GM21576 (cell line): ENCODE data around the gene ANKRD13D.
"Not testable (repeated sequence)": the region's sequence is repeated elsewhere in the genome, so short reads cannot be mapped to it uniquely, and the experiment has no call there.

Experiments used
- ATAC-seq: cut with Tn5 transposase; IDR thresholded peaks from one replicate; pipeline ENCODE4 v1.9.1; 2021; ENCODE audit warnings: mild to moderate bottlenecking, moderate library complexity; ENCODE audit not compliant: unreplicated experiment

Gene ANKRD13D

DNA sequence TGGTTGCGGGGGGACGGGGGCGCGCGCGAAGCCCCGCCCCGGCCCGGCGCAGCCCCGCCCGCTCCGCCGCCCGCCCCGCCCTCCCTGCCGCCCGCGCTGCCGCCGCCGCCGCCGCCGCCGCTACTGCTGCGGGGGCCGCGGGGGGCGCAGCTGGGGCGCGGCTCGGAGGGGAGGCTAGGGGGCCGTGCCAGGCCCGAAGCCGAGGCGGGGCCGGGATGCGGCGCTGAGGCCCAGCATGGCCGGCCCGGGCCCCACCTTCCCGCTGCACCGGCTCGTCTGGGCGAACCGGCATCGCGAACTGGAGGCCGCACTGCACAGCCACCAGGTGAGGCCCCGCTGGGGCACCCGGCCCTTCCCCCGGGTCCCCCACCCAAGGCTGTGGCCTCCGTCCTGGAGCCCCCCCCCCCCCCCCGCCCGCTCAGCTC lies at the start of gene ANKRD13D:
Gene ANKRD13D (plus strand): TSS at position 78 of the 425 bp plus-strand sequence. CDS start 158 bp downstream, at position 236.
- ATAC-seq = peak; percentile 5

DNA sequence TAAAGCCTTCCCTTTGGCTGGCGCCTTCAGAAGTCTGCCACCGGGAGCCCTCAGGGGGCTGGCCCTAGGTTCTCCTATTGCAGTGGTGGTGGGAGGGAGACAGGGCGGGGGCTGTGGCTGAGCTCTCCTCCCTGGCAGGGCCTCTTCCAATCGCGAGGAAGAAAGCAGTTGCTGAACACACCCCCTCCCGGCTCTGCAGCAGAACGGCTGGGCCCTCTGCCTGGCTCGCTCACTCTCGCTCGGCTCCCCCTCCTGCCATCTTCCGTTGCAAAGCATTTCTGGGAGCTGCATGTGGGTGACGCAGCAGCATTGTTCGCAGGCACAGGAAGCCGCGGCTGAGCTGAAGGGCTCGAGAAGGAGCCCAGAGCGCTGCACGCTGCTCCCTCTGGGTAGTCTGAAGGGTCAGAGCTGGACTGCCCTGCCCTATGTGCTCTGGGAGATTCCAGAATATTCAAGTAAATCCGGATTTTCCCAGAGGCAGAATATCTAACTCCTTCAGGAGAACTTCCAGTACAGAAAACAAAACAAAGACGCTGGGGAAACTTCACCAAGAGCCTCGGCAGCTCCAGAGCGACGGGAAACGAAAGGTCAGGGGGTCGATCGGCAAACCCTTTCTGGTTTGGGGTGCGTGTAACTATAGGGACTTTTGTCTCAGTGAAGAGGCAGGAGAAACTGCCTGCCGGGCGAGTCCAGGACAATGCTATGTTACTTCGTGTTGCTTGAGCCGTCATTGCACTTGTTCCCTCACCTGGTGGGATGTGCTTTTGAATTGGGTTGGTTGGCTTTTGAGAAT lies 49.1 kb upstream of the ANKRD13D start:
- peak; percentile 84 for ATAC-seq

DNA sequence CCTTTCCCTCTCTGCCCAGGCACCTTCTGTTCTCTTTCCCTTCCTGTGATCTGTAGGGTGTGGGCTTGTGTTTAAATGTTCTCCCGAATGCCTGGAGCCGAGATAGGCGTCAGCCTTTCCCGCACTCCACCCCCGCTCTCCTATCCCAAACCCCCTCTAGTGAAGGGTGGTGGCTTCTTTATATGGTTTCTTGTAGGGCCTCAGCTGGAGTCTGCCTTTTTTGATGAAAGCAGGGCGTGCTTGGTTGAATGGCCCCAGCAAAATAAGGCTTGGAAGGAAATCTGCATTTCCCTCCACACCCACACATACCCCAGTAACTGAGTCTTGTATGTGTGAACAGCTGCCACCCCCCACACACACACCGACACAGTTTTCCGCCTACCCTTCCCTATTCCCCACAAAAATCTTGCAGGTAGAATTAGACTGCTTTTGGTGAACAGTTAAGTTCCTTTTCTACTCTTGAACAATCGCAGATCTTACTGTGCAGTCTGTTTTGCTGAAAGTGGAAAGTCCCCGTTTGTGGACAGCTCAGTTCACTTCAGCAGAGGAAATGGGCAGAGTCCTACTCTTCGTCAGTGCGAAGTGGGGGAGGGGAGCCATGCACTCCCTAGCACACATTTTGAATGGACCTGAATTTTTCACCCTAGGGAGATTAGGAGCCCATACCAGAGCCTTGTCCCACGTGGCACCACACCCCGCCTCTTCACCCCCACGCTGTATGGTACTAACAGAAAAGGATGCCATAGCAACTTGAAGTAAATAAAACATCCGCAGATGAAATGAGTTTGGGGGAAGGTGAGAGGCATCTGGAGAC lies 48.3 kb upstream of the ANKRD13D start:
- no peak for ATAC-seq

DNA sequence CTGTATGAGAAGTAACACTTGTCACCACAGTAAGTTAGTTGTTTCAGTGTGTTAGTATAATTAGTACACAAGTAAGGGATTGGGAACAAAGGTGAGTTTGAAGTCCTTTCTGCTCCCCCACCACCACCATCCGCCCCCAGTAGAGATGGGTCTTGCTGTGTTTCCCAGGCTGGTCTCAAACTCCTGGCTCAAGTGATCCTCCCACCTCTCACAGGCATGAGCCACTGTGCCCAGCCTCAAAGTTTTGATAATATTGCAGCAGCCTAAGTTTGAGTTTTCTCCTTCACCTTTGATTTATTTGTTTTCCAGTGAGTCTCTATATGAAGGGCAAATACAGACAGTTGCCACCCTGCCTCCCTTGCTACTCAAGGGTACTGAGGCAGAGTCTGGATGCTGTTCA lies 46.6 kb upstream of the ANKRD13D start:
- ATAC-seq = no peak

DNA sequence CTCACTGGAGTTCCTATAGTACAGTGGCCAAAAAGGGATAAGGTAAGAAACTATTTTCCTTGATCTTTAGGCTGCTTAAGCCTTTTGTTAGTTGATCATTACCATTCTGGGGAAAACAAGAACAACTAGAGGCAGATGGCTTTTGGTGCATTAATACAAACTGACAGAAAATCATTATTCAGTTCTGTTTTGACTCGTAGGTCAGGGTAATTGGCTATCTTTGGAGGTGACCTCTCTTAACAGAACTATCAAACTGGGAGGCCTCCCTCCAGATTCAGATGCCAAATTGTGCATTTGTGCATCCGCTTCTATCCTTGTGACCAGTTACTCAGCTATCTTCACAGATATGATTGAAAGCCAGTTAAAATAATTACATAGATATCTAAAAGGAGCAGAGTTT lies 46.1 kb upstream of the ANKRD13D start:
- ATAC-seq = no peak

DNA sequence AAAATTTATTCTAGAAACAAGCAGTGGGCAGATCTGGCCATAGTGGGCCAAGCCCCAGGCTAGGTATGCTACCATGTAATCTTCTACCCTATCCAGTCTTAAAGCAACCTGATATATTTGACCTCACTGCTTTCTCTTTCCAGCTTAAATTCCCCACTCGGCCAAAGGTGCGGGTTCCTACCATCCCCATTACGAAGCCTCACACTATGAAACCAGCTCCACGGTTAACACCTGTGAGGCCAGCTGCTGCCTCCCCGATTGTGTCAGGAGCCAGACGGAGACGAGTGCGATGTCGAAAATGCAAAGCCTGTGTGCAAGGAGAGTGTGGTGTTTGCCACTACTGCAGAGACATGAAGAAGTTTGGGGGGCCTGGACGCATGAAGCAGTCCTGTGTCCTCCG lies 44.1 kb upstream of the ANKRD13D start:
- ATAC-seq = no peak

DNA sequence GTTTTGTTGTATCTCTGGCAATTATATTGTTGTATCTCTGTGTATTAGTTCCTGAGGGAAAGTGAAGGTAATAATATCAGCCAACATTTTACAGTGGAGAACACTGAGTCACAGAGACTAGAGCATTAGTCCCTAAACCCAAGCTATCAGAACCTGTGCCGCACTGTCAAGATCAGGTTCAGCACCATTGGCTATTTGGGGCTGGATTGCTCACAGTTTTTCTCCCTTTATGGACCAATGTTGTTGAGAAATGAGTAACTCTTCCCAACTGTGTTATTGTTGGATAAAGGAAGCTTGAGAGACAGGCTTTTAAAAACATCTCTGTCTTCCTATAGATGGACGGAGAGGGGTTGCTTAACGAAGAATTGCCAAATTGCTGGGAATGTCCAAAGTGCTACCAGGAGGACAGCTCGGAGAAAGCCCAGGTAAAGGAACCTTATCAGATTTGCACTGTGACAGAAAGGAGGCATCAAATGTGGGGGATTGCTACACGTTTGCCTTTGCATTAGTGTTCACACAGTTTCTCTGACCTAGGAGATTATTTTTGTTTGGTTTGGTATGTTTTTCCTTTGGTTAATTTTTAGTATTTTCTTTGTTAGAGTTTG lies 41.1 kb upstream of the ANKRD13D start:
- no peak for ATAC-seq

DNA sequence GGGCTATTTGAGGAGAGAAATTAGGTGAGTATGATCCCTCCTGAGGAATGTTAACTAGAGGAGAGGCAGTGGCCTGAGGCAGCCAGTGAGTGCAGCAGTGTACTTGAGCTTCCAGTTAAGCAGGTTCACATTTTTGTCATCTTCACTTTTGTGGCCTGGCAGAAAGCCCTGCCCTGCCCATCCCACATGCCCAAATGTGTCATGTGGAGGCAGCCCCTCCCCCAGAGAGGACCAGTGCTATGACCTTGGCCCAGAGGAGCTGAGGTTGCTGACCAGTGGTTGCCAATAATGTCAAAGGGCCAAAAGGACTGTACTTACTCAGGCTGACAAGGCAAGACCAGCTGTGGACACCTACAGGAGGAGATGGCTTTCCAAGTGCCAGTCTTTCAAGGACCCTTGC lies 40.5 kb upstream of the ANKRD13D start:
- no peak for ATAC-seq

DNA sequence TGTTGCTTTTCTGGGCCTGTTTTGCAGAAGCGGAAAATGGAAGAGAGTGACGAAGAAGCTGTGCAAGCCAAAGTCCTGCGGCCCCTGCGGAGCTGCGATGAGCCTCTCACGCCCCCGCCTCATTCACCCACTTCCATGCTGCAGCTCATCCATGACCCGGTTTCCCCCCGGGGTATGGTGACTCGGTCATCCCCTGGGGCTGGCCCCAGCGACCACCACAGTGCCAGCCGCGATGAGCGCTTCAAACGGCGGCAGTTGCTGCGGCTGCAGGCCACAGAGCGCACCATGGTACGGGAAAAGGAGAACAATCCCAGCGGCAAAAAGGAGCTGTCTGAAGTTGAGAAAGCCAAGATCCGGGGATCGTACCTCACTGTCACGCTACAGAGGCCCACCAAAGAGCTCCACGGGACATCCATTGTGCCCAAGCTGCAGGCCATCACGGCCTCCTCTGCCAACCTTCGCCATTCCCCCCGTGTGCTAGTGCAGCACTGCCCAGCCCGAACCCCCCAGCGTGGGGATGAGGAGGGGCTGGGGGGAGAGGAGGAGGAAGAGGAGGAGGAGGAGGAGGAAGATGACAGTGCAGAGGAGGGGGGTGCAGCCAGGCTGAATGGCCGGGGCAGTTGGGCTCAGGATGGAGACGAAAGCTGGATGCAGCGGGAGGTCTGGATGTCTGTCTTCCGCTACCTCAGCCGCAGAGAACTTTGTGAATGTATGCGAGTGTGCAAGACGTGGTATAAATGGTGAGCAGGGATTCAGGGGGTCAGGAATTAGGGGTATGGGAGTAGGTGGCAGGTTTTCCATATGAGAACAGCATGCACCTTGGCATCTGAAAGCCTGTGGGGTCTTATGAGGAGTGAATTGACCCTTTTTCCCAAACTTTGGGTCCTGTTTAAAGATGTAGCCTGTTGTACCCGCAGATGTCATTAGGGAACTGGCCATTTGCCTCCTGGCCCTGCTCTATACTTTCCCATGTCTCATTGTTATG lies 38.8 kb upstream of the ANKRD13D start:
- no peak for ATAC-seq

DNA sequence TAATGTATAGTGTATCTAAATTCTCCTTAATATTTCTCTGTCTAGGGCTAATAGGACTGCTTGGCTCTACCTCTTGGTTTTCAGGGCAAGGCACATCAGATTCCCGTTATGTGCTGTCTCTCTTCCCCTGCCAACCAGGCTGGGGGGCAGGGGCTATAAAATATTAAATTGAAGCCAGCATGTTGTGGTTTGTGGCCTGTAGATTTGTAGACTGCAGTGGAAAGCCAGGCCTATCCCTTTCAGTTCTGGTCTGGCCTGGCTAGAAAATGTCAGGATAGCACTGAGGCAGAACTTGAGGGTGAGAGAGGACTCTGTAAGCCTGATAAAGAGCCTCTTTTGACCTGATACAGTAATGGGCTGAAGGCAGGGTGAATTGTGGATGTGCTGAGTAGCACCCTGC lies 37.3 kb upstream of the ANKRD13D start:
- ATAC-seq = no peak

DNA sequence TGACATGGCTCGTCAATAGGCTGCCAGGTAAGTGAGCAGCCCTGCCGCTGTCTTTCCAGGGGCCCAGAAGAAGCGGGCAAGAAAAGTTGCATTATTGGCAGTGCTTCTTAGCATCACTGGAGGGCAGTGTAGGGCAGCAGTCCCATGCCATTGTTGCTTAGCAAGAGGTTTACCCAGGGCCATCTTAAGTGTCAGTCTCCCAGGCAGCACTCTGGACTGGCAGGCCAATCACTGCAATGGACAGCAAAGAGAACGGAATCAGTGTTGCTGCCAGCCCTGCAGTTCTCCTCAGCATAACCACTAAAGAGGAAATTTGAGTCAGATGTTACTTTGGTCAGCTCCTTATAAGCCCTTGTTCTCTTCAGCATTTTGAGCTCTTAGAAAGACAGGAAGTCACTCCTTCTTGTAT lies 36.3 kb upstream of the ANKRD13D start:
- no peak for ATAC-seq

DNA sequence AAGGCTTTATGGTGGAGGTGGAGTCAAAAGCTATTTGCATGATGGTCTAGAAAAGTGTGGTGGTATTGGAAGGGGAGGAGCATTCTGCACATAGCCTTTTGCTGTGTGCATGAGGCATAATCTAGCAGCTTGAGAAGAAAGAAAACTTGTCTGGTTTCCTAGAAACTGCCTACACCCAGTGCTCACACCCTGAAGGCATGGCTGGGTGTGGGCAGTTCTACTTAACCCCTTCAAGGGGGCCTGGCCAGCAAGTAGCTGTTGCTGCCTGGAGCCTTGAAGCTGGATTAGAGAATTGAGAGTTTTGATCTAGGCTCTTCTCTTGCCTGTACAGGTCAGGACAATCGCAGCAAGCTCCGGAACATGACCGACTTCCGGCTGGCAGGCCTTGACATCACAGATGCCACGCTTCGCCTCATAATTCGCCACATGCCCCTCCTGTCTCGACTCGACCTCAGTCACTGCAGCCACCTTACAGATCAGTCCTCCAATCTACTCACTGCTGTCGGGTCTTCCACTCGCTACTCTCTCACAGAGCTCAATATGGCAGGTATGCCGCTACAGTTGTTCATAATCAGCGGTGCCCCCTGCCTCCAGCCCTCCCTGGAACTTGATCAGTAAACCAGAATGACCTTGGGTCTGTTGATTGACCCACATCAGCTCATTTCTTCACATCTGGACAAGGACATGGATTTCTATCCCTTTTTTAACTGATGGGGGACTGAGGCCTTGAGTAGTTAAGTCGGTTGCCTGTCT lies 35.1 kb upstream of the ANKRD13D start:
- no peak for ATAC-seq

DNA sequence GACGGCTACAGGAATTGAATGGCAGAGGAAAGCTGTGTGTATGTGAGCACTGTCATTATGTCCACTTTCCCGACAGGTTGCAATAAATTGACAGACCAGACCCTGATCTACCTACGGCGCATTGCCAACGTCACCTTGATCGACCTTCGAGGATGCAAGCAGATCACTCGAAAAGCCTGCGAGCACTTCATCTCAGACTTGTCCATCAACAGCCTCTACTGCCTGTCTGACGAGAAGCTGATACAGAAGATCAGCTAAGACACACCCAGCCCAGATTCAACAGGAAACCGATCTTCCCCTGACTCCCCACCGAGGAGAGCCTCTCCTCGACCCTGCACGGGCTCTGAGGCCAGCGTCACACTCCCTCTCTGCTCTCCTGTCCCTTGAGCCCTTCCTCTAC lies 34.3 kb upstream of the ANKRD13D start:
- ATAC-seq = no peak

DNA sequence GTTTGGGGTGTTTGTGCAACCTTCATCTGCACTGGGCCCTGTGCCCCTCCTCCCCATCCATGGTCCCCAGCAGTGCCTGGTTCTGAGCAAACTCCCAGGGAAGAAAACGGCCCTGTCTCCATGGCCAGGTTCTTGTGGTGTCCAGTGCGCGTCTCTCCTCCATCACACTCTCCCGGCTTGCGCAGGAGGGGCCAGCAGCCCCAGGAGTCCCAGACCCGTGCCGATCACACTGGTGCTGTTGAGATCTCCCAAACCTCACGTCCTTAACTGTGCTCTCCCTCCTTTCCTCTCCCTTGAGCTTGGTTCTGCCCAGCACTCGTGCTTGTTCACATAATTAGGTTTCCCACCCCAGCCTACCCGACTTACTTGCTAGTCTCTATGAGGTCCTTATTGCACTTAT lies 33.8 kb upstream of the ANKRD13D start:
- no peak for ATAC-seq

DNA sequence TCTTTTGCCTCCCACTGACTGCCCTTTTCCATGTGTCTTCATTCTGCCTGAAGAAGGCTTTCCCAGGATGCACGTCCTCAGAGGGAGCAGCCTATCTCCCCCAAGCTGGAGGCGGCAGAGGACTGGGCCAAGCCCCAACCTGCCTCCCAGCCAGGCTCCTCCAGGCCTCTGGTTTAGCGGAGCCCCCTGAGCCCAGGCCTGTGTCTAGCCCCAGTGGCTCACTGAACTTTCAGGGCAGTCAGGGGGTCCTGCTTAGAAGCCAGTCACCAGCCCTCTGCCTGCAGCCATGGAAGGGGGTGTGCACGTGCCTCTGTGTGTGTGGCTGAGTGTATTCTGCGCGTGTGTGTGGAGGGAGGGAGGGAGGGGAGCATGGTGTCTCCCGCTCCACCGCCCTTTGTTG lies 33.2 kb upstream of the ANKRD13D start:
- ATAC-seq = no peak

DNA sequence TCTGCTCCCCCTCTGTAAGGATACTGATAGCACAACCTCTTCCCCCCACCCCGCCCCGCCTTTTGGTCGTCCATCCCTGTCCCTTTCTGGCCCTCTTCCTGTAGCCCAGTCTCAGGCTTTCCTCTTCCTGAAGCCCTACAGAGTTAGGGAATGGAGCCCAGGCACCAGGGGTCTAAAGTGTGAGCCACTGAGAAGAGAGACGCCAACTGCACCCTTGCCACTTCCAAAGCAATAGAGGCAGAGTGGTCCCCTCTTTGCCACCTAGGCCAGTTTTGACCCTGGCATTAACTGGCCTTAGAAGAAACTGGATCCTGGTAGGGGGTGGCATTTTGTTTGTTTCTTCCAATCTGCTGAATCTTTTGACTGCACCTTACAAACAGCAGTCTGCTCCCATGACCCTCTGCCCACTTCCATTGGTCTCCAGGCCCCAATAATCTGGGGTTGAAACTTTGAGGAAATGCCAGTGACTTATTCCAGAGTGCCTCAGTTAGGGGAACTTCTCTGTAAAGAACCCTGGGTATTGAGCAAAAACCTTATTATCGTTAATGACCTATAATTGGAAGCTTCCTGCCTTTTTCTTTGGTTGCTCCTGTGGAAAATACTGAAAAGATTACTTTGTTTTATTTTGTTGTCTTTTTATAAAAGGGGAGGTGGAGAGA lies 32.5 kb upstream of the ANKRD13D start:
- no peak for ATAC-seq

DNA sequence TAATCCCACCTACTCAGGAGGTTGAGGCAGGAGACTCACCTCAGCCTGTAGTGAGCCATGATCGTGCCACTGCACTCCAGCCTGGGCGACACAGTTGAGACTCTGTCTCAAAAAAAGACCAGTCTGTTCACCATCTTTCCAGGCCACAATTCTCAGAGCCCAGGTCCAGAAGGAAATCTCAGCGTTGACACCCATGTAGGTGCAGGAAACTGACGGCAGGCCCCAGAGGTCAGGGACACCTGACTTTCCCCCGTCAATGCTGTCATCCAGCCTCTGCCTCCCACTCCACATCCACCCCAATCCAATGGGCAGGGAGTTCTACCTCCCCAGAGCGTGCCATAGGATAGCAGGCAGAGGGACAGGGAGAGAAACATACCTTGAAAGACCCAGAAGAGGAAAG lies 28.7 kb upstream of the ANKRD13D start:
- no peak for ATAC-seq

DNA sequence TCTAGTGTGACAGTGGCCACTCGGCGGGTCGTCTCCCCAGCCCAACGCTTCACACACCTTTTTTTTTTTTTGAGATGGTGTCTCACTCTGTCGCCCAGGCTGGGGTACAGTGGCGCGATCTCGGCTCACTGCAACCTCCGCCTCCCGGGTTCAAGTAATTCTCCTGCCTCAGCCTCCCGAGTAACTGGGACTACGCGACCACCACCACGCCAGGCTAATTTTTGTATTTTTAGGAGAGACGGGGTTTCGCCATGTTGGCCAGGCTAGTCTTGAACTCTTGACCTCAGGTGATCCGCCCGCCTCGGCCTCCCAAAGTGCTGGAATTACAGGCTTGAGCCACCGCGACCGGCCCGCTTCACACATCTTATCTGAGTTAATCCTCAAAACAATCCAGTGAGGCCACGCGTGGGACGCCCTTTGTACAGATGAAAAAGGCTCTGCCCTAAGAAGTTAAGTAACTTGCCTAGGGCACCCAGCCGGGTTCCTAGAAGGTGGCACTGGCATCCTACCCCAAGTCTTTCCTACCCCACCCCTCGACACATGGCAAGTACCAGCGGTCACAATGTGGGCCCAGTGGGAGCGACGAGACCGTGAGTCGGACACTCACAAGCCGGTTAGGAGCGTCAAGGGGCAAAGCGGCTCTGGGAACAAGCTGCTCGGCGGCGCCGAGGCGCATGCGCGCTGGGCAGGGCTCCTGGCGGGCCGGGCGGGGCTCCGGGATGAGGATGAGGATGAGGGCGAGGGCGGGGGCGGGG lies 28.0 kb upstream of the ANKRD13D start:
- not testable (repeated sequence) for ATAC-seq

DNA sequence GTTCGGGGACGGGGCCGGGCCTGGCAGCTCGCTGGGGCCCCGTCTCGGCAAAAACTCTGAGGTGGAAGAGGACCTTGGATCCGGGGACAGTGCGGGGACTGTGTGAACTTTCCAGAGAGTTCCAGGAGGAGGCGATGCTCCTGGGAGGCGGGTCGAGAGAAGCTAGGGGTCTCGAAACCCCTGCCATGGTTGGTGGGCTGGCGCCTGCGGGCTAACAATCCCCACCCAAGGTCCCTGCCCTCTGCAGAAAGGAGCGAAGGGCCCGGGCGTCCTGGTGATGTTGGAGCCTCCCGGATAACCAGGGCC lies 27.5 kb upstream of the ANKRD13D start:
- no peak for ATAC-seq
